ENCODE measurements around the gene ADIPOR1. TPM values are rescaled to one million over a fixed set of nuclear protein-coding genes. Genes with fewer than 3 reads are reported as not detected.
A peak's percentile ranks its signal among the peaks of the same experiment; 100 is the strongest.

The ADIPOR1 gene
- total RNA-seq, 1 experiment from 2014 or later, result 71.4 TPM

DNA sequence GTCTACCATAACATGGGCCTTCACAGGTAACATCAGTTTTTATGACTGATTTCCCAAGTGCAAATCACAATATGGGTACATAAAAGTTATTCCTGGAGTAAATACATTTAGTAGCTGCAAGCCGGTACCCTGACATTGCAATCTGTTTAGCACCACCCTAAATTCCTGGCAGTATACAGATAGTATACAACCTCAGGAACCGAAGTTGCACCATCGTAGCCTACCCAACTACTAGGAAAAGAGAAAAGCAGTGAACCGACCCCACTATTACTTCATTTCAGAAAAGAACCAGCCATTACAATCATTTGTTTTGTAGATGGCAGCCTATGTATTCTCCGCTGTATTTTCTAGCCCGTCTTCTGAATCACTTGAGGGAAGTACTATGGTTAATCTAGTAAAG lies 1.1 kb downstream of the ADIPOR1 start:
- DNase-seq, result no peak
- H3K36me3 ChIP-seq (ENCODE audit: control insufficient read depth, insufficient read depth, low read length), result no peaks in the 10 kb centered on the region
- peak overlapping the region; percentile 75 for H3K4me3 ChIP-seq (ENCODE audit: low read depth, low read length)
- peaks cover 18% of the 10 kb centered on the region for H3K4me1 ChIP-seq
- no peaks in the 10 kb centered on the region for H3K27me3 ChIP-seq (replicated peaks; ENCODE audit: control insufficient read depth, insufficient read depth, low read length)
- Mint-ChIP-seq H3K4me3 (ENCODE audit: unreplicated experiment) (peak overlapping the region; percentile 82), H3K9me3 (ENCODE audit: unreplicated experiment) (no peaks in the 10 kb centered on the region), H3K36me3 (ENCODE audit: insufficient read depth, unreplicated experiment) (peaks cover 13% of the 10 kb centered on the region), H3K27ac (ENCODE audit: unreplicated experiment) (peak overlapping the region; percentile 49), H3K27me3 (ENCODE audit: insufficient read depth, unreplicated experiment) (no peaks in the 10 kb centered on the region), H3K4me1 (ENCODE audit: low read depth, unreplicated experiment) (peaks cover 20% of the 10 kb centered on the region)
- TF ChIP-seq, protein P1, sequence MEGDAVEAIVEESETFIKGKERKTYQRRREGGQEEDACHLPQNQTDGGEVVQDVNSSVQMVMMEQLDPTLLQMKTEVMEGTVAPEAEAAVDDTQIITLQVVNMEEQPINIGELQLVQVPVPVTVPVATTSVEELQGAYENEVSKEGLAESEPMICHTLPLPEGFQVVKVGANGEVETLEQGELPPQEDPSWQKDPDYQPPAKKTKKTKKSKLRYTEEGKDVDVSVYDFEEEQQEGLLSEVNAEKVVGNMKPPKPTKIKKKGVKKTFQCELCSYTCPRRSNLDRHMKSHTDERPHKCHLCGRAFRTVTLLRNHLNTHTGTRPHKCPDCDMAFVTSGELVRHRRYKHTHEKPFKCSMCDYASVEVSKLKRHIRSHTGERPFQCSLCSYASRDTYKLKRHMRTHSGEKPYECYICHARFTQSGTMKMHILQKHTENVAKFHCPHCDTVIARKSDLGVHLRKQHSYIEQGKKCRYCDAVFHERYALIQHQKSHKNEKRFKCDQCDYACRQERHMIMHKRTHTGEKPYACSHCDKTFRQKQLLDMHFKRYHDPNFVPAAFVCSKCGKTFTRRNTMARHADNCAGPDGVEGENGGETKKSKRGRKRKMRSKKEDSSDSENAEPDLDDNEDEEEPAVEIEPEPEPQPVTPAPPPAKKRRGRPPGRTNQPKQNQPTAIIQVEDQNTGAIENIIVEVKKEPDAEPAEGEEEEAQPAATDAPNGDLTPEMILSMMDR (IDR thresholded peaks at IDR 0.05; ENCODE audit: insufficient read depth in 1 of 2, low read depth in 1 of 2, low read length in 1 of 2, severe bottlenecking in 1 of 2, unreplicated experiment in 1 of 2), result no peak
- ChIA-PET CTCF (no interaction called here), POLR2A (no interaction called here)
- intact Hi-C loops (cut with micrococcal nuclease; ENCODE audit: unreplicated experiment), result no loop called here
- TSS peak; percentile 49 for BruUV-seq (replicated peaks)
- no peaks in the 10 kb centered on the region for H3K9me3 ChIP-seq

DNA sequence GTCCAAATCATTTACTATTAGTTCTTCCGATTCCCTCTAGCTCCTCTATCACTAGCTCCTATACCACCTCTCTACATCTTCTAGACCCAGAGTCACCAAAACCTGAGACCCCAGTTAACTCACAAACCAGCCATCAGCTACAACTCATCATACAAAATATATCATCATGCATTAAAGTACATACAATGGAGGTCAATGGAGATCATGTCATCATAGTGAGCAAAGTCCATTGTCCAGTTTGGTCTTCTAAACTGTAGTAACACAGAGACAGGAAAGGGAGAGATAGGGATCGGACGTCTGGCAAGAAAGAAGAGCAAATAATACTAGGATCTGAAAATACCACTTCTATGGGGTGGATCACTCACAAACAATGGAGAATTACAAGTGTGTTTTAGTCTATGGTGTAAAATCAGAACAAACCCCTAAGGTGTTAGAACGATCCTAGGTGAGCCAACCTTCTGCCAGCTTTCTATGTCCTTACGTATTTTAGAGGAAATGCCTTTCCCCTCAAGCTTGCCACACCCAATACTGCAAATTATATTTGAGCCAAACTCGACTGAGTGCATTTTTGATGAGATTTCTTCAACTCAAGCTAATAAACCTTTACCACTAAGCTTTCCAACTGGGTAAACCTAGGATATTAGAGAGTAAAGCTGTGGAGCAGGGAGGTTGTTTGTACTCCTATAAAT lies 3.9 kb downstream of the ADIPOR1 start:
- Mint-ChIP-seq H3K27me3 (ENCODE audit: insufficient read depth, unreplicated experiment) (no peaks in the 10 kb centered on the region), H3K36me3 (ENCODE audit: insufficient read depth, unreplicated experiment) (peaks cover 19% of the 10 kb centered on the region), H3K4me1 (ENCODE audit: low read depth, unreplicated experiment) (peaks cover 20% of the 10 kb centered on the region), H3K27ac (ENCODE audit: unreplicated experiment) (no peak overlapping the region), H3K9me3 (ENCODE audit: unreplicated experiment) (no peaks in the 10 kb centered on the region), H3K4me3 (ENCODE audit: unreplicated experiment) (no peak overlapping the region)
- TF ChIP-seq, protein P1 (IDR thresholded peaks at IDR 0.05; ENCODE audit: insufficient read depth in 1 of 2, low read depth in 1 of 2, low read length in 1 of 2, severe bottlenecking in 1 of 2, unreplicated experiment in 1 of 2), result no peak
- no TSS peak for BruUV-seq (replicated peaks)
- H3K9me3 ChIP-seq, result no peaks in the 10 kb centered on the region
- peaks cover 1% of the 10 kb centered on the region; the same call in 1 of the 2 replicates for H3K36me3 ChIP-seq (ENCODE audit: control insufficient read depth, insufficient read depth, low read length)
- intact Hi-C loops (cut with micrococcal nuclease; ENCODE audit: unreplicated experiment), result no loop called here
- H3K4me1 ChIP-seq, result peaks cover 18% of the 10 kb centered on the region
- ChIA-PET POLR2A (interaction anchor here (0.9 kb wide), 1 partner anchor 53 kb away, joined by 3 read pairs; the partner anchor contains the start of gene TMEM183A), CTCF (no interaction called here)
- no peaks in the 10 kb centered on the region for H3K27me3 ChIP-seq (replicated peaks; ENCODE audit: control insufficient read depth, insufficient read depth, low read length)
- H3K4me3 ChIP-seq (ENCODE audit: low read depth, low read length), result no peak overlapping the region
- no peak for DNase-seq

DNA sequence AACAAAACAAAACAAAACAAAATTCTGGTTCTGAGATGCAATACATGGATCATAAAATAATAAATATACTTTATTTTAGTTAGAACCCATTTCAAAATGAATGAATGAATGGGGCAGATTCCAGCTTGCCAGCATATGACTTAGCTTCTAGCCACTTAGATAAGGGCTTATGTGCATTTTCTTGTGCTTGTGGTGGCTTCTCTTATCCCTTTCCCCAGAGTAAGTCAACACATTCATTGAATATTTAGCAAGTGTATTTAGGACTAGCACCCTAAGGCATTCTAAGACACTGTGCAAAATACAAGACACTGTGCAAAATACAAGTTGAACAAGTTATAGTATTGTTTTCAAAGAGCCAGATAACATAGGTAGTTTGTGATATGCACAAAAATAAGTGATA lies 4.7 kb downstream of the ADIPOR1 start:
- Mint-ChIP-seq H3K27ac (ENCODE audit: unreplicated experiment) (no peak overlapping the region), H3K27me3 (ENCODE audit: insufficient read depth, unreplicated experiment) (no peaks in the 10 kb centered on the region), H3K4me3 (ENCODE audit: unreplicated experiment) (no peak overlapping the region), H3K36me3 (ENCODE audit: insufficient read depth, unreplicated experiment) (peaks cover 22% of the 10 kb centered on the region), H3K9me3 (ENCODE audit: unreplicated experiment) (no peaks in the 10 kb centered on the region), H3K4me1 (ENCODE audit: low read depth, unreplicated experiment) (peaks cover 15% of the 10 kb centered on the region)
- no TSS peak for BruUV-seq (replicated peaks)
- Histone ChIP-seq H3K27me3 (replicated peaks; ENCODE audit: control insufficient read depth, insufficient read depth, low read length) (no peaks in the 10 kb centered on the region), H3K4me3 (ENCODE audit: low read depth, low read length) (no peak overlapping the region), H3K36me3 (ENCODE audit: control insufficient read depth, insufficient read depth, low read length) (peaks cover 1% of the 10 kb centered on the region; the same call in 1 of the 2 replicates), H3K9me3 (no peaks in the 10 kb centered on the region), H3K4me1 (peaks cover 18% of the 10 kb centered on the region)
- intact Hi-C loops (cut with micrococcal nuclease; ENCODE audit: unreplicated experiment), result no loop called here
- DNase-seq, result no peak
- CTCF ChIA-PET, result no interaction called here
- POLR2A ChIA-PET, result no interaction called here
- TF ChIP-seq, protein P1 (IDR thresholded peaks at IDR 0.05; ENCODE audit: insufficient read depth in 1 of 2, low read depth in 1 of 2, low read length in 1 of 2, severe bottlenecking in 1 of 2, unreplicated experiment in 1 of 2), result no peak

Measured in Caco-2 (cell line).